ENCODE data around the gene CD300A.

GRCh38 chr17:74455025-74455545 is 11.3 kb upstream of the CD300A start:
- TF ChIP-seq POLR2A (IDR thresholded peaks at IDR 0.05; ENCODE audit: low read length) = no peak
- no peak for TF ChIP-seq GATA1 (IDR thresholded peaks at IDR 0.05; ENCODE audit: low read depth, low read length)

Data from erythroblast (primary cell).